GM12873 (cell line): Measurements from ENCODE around the gene DNM2.

Experiments used
- TF ChIP-seq, protein P1 (sequence below): IDR thresholded peaks from 2 replicates; pipeline ENCODE4 v1.5.1; 2012; ENCODE audit warnings: low read depth, mild to moderate bottlenecking, moderate library complexity, low read length, control low read depth; ENCODE audit not compliant: insufficient read depth; ENCODE audit errors: missing control alignments

Gene DNM2

DNA sequence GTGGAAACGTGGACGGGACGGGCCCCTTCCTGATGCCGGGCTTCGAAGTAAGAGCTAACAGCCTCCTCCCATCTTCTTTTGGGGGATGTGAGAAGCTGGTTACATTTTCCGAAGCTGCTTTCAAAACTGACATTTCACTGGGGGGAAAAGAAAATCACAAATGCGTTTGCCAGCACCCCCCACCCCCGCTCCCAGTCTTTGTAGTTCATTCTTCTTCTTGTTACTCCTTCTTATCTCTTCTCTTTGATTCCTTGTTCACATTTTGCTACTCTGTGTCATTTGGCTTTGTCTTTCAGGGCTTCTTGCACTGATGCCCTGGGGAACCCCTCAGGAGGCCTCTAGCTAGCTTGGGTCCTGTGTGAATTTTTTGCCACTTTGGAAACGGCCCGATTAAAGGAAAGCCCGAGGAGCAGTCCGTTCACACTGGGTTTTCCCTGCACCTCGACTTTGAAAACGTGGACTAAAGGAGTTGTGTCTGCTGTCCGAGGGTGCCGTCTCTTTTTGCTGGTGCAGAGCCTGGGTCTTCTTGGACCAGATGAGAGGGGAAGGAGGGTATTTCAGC, 154.7 kb downstream of the DNM2 start:
- TF ChIP-seq, protein P1, sequence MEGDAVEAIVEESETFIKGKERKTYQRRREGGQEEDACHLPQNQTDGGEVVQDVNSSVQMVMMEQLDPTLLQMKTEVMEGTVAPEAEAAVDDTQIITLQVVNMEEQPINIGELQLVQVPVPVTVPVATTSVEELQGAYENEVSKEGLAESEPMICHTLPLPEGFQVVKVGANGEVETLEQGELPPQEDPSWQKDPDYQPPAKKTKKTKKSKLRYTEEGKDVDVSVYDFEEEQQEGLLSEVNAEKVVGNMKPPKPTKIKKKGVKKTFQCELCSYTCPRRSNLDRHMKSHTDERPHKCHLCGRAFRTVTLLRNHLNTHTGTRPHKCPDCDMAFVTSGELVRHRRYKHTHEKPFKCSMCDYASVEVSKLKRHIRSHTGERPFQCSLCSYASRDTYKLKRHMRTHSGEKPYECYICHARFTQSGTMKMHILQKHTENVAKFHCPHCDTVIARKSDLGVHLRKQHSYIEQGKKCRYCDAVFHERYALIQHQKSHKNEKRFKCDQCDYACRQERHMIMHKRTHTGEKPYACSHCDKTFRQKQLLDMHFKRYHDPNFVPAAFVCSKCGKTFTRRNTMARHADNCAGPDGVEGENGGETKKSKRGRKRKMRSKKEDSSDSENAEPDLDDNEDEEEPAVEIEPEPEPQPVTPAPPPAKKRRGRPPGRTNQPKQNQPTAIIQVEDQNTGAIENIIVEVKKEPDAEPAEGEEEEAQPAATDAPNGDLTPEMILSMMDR, result no peak

DNA sequence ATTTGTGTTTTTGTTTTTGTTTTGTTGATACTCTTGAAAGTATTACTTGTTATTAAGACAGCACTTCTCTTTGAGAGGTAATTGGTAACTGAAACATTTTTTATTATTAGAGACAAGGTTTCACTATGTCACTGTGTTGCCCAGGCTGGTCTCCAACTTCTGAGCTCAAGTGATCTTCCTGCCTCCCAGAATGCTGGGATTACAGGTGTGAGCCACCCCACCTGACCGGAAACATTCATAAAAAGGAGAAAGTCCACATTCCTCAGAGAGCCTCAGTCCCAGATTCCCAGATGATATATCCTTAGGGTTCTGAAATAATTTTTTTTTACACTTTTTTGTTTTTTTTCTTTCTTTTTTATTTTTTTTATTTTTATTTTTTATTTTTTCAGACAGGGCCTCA, 156.1 kb downstream of the DNM2 start:
- TF ChIP-seq, protein P1, result no peak

DNA sequence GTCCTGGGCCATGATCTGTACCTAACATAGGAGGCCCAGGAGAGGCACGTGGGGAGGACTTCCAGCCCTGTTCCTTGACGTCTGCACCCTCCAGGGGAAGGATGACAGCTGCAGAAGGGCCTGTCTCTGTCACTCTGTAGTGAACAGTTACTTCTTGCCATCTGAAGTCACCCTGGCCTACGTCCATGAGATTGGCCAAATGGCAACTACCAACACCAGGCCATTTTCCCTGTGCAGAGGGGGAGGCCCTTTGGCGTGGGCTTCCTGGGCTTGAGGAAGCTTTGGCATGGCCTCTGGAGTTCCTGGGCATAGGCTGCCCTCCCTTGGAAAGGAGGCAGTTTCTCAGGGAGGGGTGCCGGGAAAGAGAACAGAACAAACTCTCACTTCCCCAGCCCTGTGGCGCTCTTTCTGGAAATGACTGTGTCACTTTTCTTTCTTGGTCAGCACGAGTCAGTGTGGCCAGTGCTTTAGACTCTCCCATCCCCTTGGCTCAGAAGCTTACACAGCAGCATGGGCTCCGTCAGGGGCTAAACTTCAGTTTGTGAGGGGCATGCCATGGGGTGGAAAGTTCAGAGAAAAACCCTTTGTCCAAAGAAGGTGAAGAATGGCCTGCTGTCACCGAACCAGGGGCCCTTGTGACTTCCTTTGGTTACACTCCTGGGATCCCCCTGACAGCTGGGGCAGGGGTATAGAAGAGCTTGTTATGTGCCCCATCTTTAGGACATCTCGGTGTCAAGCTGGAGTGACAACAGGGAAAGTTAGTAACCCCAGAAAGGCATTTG, 158.8 kb downstream of the DNM2 start:
- TF ChIP-seq, protein P1, result no peak

DNA sequence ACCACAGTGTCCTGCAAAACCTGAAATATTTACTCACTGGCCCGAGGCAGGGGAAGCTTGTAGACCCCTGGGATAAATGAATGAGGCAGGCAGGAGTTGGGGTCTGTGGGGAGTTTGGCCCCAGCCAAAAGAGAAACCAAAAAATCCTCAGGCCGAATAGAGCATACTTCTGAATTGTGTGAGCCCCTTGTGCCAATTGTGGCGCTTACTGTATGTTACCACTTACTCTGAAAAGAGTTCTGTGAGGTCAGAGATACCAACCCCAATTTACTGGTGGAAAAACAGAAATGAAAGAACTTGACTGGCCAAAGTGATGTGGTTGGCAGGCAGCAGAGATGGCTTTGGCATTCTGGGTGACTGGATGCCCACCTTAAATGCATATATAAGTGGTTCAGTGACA, 160.4 kb downstream of the DNM2 start:
- TF ChIP-seq, protein P1, result no peak
